Measurements from ENCODE around the gene EFCC1.

DNA sequence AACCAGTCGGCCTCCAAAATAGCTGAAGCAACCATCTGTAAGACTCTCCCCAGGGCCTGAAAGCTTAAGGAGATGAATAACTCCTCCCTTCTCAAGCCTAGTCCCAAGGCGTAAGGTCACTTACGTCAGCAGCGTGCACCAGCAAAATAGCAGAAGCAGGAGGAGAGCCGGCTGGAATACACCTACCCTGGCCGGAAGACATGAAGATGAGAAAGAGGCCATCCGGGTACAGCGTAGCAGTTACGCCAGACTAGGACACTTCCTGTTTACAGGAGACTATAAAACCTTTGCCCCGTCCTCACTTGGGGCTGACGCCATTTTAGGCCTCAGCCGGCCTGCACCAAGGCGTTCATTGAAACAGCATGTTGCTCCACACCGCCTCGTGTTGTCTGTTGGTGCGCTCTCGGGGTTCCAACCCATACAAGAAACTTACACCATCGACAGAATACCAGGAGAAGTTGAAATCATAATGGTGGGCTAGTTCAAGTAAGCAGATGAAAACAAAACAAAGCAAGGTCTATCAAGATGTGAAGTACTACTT is 9.7 kb upstream of the EFCC1 start:
- no peak for TF ChIP-seq RAD21 (IDR thresholded peaks at IDR 0.05; ENCODE audit: low read depth)
- TF ChIP-seq, protein P1, sequence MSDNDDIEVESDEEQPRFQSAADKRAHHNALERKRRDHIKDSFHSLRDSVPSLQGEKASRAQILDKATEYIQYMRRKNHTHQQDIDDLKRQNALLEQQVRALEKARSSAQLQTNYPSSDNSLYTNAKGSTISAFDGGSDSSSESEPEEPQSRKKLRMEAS (IDR thresholded peaks at IDR 0.05) = no peak
